NK-92 treated with Interleukin-12 subunit alpha and Interleukin-12 subunit beta, amount 100 ng/mL, for 24 hours (cell line): ENCODE measurements around the gene TENM3.

ENCODE experiments used
- DNase-seq: peaks from one replicate; lab custom pipeline; 2025; lab: John Stamatoyannopoulos, UW

TENM3 gene

DNA sequence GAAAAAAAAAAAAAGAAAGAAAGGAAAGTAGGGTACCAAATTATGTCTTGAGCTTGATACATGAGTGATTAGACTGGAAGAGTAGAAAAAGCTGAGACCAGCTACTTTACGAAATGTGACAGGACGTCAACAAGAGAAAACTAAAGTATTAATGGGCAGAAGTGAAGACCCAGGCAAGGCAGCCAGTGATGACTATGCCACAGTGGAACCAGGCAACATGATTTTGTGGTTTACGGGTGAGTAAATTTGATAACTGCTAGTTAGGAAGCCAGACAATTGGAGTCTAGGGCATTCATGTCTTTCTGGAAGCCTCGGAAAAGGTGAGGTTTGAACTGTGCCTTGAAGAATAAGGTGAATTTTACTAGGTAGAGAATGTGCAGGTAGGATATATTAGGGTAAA lies 326.4 kb downstream of the TENM3 start:
- DNase-seq = no peak

- DNase-seq = no peak
Measured at GRCh38 chr4:182574706-182575105, 331.5 kb downstream of the TENM3 start.

GRCh38 chr4:182575225-182575624 lies 332.0 kb downstream of the TENM3 start:
- DNase-seq = no peak

GRCh38 chr4:182576601-182577289 lies 333.5 kb downstream of the TENM3 start:
- no peak for DNase-seq

- DNase-seq = no peak
Measured at GRCh38 chr4:182577411-182577810, 334.2 kb downstream of the TENM3 start.

DNA sequence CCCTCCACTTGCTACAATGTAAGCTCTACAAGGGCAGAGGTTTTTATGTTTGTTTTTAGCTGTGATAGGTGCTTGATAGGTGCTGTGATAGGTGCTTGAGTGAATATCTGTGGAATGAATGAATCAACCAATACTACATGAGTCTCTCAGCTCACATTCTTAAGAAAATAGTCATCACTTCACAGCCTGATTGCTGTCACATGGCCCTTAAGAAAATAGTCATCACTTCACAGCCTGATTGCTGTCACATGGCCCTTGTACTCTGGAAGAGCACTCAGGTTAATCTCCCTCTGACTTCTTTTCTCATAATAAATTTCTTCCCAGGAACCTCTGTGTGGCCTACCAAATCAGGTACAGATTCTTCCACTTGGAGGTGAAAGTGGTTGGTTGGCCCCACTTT lies 335.2 kb downstream of the TENM3 start:
- DNase-seq = no peak

GRCh38 chr4:182582245-182582644 lies 339.0 kb downstream of the TENM3 start:
- DNase-seq = no peak

DNA sequence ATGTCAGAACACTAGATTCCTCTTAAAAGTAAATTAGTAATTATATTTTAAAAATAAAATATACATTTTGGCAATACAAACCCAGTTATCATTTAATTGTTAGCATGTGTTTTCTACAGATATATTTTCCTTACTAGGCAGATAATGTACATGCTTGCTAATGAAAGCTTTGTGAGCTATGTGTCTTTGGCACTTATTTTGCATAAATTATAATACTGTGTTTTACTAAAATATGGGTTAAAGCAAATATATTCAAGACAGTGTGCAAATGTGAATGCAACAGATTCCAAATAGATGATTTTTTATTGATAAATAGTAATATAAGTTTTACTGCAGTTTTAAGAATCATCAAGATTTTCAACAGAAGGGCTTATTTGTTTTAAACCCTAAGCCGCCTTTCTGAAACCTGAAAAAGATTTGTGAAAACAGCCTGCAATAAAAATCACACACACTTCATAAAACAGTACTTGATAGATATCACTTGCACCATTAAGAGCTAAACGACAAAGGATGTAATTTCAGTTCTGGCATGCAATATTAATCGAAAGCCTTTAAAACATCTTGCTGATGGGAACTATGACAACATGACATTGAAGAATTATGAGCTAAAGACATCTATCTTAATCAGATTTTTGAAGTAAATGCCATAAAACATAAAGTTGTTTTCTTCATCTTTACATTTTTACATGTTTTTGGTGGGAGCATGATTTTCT lies 340.7 kb downstream of the TENM3 start:
- no peak for DNase-seq

DNA sequence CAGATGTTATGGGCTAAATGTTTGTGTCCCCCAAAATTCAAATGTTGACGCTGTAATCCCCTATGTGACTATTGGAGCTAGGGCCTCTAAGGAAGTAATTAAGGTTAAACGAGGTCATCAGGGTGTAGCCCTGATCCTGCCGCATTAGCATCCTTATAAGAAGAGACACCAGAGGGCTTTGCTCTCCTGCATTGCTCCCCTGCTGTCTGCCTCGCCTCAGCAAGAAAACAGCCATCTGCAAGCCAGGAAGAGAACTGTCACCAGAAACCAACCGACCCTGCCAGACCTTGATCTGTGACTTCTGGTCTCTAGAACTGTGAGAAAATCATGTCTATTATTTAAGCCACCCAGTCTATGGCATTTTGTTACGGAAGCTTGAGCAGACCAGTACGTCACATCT lies 342.1 kb downstream of the TENM3 start:
- DNase-seq = no peak

DNA sequence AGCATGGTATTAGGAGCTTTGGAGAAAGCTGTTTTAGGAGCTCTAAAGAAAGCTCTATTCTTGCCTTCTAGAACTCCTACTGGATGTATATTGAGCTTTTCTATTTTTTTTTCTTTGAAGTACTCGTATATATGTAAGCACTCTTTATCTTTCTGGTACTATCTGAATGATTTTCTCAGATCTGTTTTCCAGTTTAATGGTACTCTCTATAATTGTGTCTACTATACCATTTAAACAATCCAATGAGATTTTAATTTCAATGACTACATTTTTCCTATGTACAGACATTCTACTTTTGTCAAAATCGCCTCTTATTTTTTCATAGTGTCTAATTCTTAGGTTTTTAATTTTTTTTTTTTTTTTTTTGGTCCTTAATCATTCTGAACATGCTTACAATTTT lies 345.9 kb downstream of the TENM3 start:
- no peak for DNase-seq

DNA sequence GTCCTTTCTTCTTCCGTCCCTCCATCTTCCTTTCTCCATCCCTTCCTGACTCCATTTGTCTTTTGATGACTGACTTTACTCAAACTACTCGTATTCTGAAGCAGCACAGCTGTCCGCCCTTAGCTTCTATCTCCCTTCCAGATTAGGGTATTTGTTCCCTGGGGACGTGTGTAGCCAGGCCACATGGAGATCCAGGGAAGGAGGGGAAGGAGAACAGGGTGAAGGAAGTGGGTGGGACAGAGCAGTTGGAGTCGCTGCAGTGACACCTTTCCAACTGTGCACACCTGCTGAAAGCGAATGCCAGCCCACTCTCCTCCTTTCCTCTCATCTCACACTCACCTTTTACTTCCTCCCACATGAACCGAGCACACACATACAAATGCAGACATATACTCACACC lies 350.2 kb downstream of the TENM3 start:
- DNase-seq = no peak

- no peak for DNase-seq
Measured at GRCh38 chr4:182593864-182594263, 350.7 kb downstream of the TENM3 start.

GRCh38 chr4:182600093-182600492 lies 356.9 kb downstream of the TENM3 start:
- no peak for DNase-seq

- DNase-seq = no peak
Measured at GRCh38 chr4:182600856-182601255, 357.7 kb downstream of the TENM3 start.

DNA sequence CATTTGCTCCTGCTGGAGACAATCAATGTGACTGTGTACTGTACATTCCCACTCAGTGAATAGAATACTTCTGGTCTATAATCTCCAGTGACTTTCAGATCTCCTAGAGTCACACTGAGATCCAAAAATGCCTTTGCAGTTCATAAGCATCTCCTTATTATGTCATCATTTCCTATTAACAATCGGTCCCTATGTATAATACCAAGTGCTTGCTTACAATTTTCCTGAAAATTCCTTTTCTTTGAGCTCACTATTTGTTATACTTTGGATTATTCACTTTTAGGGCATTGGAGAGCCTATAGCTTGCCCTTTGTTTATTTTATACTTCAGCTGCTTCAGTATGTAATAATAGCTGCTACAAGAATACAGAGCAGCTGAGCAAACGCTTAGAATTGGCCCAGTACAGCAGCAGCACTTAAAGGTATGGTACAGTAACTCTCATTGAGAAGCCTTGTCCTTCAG lies 361.0 kb downstream of the TENM3 start:
- DNase-seq = no peak

DNA sequence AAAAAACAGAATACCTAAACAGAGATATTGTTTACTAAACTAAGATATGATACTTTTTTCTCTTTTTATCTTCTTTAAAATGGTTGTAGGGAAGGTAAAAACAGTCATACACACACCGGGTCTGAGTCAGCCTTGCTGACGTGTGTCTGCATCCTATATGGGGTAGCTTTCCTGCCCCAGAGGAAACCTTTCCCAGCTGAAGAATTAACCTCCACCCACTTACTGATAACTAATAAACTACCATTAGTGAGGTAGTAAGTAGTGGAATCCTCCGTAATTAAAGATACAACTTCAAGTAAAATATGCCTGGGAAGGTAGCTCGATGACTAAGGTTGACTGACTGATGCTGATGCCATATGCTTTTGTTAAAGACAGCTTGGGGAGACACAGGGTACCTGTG lies 361.8 kb downstream of the TENM3 start:
- no peak for DNase-seq

DNA sequence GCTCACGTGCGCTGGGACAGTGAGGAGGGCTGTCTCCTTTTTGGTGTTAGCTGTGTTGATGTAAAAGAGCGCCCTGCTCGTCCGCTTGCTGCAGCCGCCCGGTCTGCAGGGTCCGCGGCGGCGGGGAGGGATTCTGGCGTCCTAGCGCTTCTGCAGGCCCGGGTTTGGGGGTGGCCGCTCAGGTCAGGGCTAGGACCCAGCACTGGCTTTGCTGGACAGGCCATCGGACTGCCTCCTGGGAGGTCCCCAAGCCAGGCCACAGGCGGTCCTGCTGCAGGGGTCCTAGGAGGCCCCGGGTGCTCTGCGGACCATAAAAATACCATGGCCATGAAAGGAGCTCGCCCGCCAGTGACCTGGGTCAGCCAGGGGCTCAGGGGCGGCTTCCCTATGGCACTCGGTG lies 365.3 kb downstream of the TENM3 start:
- no peak for DNase-seq

- no peak for DNase-seq
Measured at GRCh38 chr4:182616476-182616875, 373.3 kb downstream of the TENM3 start.

- no peak for DNase-seq
Measured at GRCh38 chr4:182619660-182620059, 376.5 kb downstream of the TENM3 start.

- DNase-seq = no peak
Measured at GRCh38 chr4:182620111-182620980, 377.1 kb downstream of the TENM3 start.

GRCh38 chr4:182624281-182624680 lies 381.1 kb downstream of the TENM3 start:
- DNase-seq = no peak

GRCh38 chr4:182625193-182625592 lies 382.0 kb downstream of the TENM3 start:
- no peak for DNase-seq

- DNase-seq = no peak
Measured at GRCh38 chr4:182627996-182628395, 384.8 kb downstream of the TENM3 start.
